Glutamatergic neuron (in vitro differentiated cells): ENCODE results near the gene RPP25L. TPM values are rescaled to one million over a fixed set of nuclear protein-coding genes. Genes with fewer than 3 reads are reported as not detected.

Source experiments
- DNase-seq: peaks from one replicate; pipeline ENCODE4 v3.0.0; 2022
- H3K27ac Mint-ChIP-seq: one replicate; pipeline ENCODE4 v1.8.0; 2020; ENCODE audit warnings: mild to moderate bottlenecking, mixed read lengths, inconsistent platforms; ENCODE audit not compliant: unreplicated experiment
- H3K27me3 Mint-ChIP-seq: one replicate; pipeline ENCODE4 v1.8.0; 2020; ENCODE audit warnings: mild to moderate bottlenecking, moderate library complexity, mixed read lengths, inconsistent platforms; ENCODE audit not compliant: unreplicated experiment
- H3K36me3 Mint-ChIP-seq: one replicate; pipeline ENCODE4 v1.8.0; 2020; ENCODE audit warnings: mild to moderate bottlenecking, mixed read lengths, inconsistent platforms; ENCODE audit not compliant: unreplicated experiment
- H3K4me1 Mint-ChIP-seq: one replicate; pipeline ENCODE4 v1.8.0; 2020; ENCODE audit warnings: mild to moderate bottlenecking, low read depth, mixed read lengths, inconsistent platforms; ENCODE audit not compliant: unreplicated experiment
- H3K4me3 Mint-ChIP-seq: one replicate; pipeline ENCODE4 v1.8.0; 2020; ENCODE audit warnings: mild to moderate bottlenecking, mixed read lengths, inconsistent platforms; ENCODE audit not compliant: unreplicated experiment
- H3K9me3 Mint-ChIP-seq: one replicate; pipeline ENCODE4 v1.8.0; 2020; ENCODE audit warnings: mild to moderate bottlenecking, moderate library complexity, mixed read lengths, inconsistent platforms; ENCODE audit not compliant: unreplicated experiment
- CTCF ChIP-seq: fragments of 200-600 bp; sonication (generic); IDR thresholded peaks from one replicate; pipeline ENCODE4 v1.5.0; 2021; ENCODE audit not compliant: partially characterized antibody, unreplicated experiment
- total RNA-seq: library from RNA; stranded (reverse); fragmentation: NEBNext Ultra II Directional; extraction: Animal tissue kit (Norgen Biotek cat#: 25700); gene quantifications from one replicate; pipeline ENCODE4 v1.2.1, GENCODE V29; 2021; ENCODE audit not compliant: unreplicated experiment

The RPP25L gene
- total RNA-seq, 1 donor from 2014 or later = 12.6 TPM

DNA sequence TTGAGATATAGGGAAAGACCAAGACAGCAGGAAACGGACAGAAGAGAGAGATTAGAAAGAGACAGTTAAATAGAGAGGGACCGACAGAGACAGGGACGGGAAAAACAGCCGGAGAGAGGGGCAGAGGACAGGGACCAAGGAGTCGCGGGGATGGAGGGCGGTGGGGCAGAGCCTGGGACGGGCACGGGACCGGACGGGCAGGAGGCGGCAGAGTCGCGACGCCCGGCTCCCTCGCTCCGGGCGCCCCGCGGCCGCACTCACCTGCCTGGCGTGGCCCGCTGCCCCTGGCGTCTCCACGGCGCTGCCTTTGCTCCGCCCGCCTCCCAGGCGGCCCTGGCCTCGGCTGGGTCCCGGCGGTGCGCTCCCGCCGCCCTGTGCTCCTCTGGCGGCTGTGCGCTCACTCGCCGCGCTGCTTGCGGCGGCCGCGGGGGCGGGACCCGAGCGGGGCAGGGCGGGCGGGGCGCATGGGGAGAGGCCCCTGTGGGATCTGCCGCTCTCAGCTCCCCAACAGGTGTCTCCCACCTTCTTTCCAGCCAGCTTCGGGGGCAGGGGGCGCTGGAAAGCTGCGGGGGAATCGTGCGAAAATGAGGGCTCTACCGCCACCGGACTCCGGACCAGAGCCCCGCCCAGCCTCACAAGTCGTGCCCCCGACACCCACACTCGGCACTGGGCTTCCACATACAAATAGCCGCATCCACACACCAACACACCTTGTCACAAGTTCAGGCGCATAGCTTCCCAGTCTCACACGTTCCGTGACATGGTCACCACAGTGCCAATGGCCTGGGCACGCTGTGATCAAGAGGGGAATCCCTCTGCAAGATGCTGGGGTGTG is 17.0 kb upstream of the RPP25L start, which contains the start of gene ARID3C:
ARID3C (minus strand) TSS at position 411 of the 835 bp plus-strand sequence. CDS start 1,052 bp downstream, outside the sequence.
- no peak within 1 kb of the TSS for H3K27ac Mint-ChIP-seq
- H3K27me3 Mint-ChIP-seq = peaks cover 45% of the 10 kb centered on the region
- TF ChIP-seq CTCF = no peak
- peaks cover 6% of the 10 kb centered on the region for H3K36me3 Mint-ChIP-seq
- peaks cover 11% of the 10 kb centered on the region for H3K9me3 Mint-ChIP-seq
- H3K4me3 Mint-ChIP-seq = peak within 1 kb of the TSS; percentile 95
- DNase-seq = peak; percentile 62
- peaks cover 8% of the 10 kb centered on the region for H3K4me1 Mint-ChIP-seq

GRCh38 chr9:34627716-34628655 is 16.1 kb upstream of the RPP25L start:
- DNase-seq = no peak
- no peak for TF ChIP-seq CTCF
- Mint-ChIP-seq H3K4me1 (peaks cover 6% of the 10 kb centered on the region), H3K9me3 (peaks cover 11% of the 10 kb centered on the region), H3K4me3 (peak overlapping the region; percentile 95), H3K27me3 (peaks cover 48% of the 10 kb centered on the region), H3K36me3 (peaks cover 6% of the 10 kb centered on the region), H3K27ac (no peak overlapping the region)

GRCh38 chr9:34625186-34625486 is 13.2 kb upstream of the RPP25L start:
- H3K27me3 Mint-ChIP-seq = peaks cover 39% of the 10 kb centered on the region
- no peak overlapping the region for H3K27ac Mint-ChIP-seq
- peaks cover 8% of the 10 kb centered on the region for H3K4me1 Mint-ChIP-seq
- DNase-seq = no peak
- H3K36me3 Mint-ChIP-seq = peaks cover 6% of the 10 kb centered on the region
- peaks cover 13% of the 10 kb centered on the region for H3K9me3 Mint-ChIP-seq
- H3K4me3 Mint-ChIP-seq = peak overlapping the region; percentile 28
- no peak for TF ChIP-seq CTCF

DNA sequence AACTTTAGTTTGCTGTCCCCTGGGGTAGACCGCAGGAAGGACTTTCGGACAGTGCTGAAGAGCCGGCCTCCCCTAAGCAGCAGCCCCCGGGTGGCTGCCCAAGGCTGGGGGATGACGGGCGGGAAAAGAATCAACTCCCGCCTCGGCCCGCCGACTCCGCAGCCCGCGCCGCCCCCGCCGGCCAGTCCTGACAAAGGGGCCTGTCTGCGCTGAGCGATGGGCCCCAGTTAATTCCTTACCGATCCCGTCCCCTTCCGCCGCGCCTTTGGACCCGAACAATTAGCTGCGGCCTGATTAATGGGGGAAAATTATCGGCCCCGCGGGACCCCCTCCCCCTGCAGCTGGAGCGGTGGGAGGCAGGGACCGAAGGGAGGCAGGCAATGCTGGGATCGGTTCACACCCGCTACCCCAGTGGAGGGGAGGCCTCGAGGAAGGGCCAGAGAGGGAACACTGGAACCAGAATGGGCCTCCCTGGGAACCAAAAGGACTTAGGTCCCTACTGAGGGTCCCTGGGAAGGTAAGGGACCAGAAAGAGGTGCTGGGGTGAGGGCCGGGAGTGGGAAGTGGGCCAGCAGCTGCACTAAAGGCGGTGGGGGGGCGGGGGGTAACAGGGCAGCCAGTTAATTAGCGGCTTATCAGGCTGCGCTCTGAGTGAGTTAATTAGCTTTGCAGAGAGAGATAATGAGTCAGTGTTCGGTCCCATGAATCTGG is 12.7 kb upstream of the RPP25L start:
- Mint-ChIP-seq H3K36me3 (peaks cover 6% of the 10 kb centered on the region), H3K9me3 (peaks cover 11% of the 10 kb centered on the region), H3K4me3 (no peak overlapping the region), H3K4me1 (peaks cover 11% of the 10 kb centered on the region), H3K27me3 (peaks cover 36% of the 10 kb centered on the region), H3K27ac (no peak overlapping the region)
- TF ChIP-seq CTCF = no peak
- DNase-seq = no peak
